PFSK-1 (cell line): ENCODE data around the gene MAGEA6.

Source experiments
- FOXP2 ChIP-seq: optimal IDR thresholded peaks from 2 replicates; pipeline ENCODE3; 2011; ENCODE audit warnings: borderline replicate concordance, control low read depth, inconsistent platforms; ENCODE audit not compliant: insufficient read depth; ENCODE audit errors: extremely low read length, extremely low read depth
- POLR2AphosphoS5 ChIP-seq: IDR thresholded peaks from 2 replicates; pipeline ENCODE4 v1.6.1; 2012; ENCODE audit warnings: low read depth, mild to moderate bottlenecking, control low read depth, low read length, moderate library complexity
- TAF1 ChIP-seq: IDR thresholded peaks from 2 replicates; pipeline ENCODE4 v1.6.1; 2012; ENCODE audit warnings: low read length, control low read depth, borderline replicate concordance; ENCODE audit not compliant: insufficient read depth
- TF ChIP-seq, protein P1 (sequence below), 2 experiments: IDR thresholded peaks; 2 replicates each; pipeline versions ENCODE4 v1.6.1 to v1.8.0; 2011 to 2012; ENCODE audit warnings: low read depth in 2 of 2, low read length in 2 of 2, control low read depth in 1 of 2, inconsistent platforms in 1 of 2, mild to moderate bottlenecking in 1 of 2, moderate library complexity in 1 of 2; ENCODE audit not compliant: insufficient read depth in 1 of 2

DNA sequence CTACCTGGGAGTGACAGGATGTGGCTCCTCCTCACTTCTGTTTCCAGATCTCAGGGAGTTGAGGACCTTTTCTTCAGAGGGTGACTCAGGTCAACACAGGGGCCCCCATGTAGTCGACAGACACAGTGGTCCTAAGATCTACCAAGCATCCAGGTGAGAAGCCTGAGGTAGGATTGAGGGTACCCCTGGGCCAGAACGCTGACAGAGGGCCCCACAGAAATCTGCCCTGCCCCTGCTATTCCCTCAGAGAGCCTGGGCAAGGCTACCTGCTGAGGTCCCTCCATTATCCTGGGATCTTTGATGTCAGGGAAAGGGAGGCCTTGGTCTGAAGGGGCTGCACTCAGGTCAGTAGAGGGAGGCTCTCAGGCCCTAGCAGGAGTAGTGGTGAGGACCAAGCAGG lies 34.4 kb downstream of the MAGEA6 start:
- no peak for TF ChIP-seq POLR2AphosphoS5
- TF ChIP-seq, protein P1, sequence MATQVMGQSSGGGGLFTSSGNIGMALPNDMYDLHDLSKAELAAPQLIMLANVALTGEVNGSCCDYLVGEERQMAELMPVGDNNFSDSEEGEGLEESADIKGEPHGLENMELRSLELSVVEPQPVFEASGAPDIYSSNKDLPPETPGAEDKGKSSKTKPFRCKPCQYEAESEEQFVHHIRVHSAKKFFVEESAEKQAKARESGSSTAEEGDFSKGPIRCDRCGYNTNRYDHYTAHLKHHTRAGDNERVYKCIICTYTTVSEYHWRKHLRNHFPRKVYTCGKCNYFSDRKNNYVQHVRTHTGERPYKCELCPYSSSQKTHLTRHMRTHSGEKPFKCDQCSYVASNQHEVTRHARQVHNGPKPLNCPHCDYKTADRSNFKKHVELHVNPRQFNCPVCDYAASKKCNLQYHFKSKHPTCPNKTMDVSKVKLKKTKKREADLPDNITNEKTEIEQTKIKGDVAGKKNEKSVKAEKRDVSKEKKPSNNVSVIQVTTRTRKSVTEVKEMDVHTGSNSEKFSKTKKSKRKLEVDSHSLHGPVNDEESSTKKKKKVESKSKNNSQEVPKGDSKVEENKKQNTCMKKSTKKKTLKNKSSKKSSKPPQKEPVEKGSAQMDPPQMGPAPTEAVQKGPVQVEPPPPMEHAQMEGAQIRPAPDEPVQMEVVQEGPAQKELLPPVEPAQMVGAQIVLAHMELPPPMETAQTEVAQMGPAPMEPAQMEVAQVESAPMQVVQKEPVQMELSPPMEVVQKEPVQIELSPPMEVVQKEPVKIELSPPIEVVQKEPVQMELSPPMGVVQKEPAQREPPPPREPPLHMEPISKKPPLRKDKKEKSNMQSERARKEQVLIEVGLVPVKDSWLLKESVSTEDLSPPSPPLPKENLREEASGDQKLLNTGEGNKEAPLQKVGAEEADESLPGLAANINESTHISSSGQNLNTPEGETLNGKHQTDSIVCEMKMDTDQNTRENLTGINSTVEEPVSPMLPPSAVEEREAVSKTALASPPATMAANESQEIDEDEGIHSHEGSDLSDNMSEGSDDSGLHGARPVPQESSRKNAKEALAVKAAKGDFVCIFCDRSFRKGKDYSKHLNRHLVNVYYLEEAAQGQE (IDR thresholded peaks at IDR 0.05; ENCODE audit: insufficient read depth in 1 of 2, low read depth in 2 of 2, low read length in 2 of 2), result no peak
- TF ChIP-seq FOXP2, result no peak
- TF ChIP-seq TAF1, result no peak
